ENCODE measurements around the gene LLGL2. TPM values are rescaled to one million over a fixed set of nuclear protein-coding genes. Genes with fewer than 3 reads are reported as not detected.

Gene LLGL2
- total RNA-seq, 4 donors from 2014 or later: 6.1 to 12.3 (median 9.1) TPM

GRCh38 chr17:75524269-75524969 is 1.1 kb upstream of the LLGL2 start:
- peak overlapping the region; percentile 62 to 75 (median 73) for H3K27ac ChIP-seq (replicated peaks in 1 of 4)
- peak overlapping the region; percentile 67 to 75 (median 70) for H3K4me3 ChIP-seq
- WGBS: 55% methylated on average over 10 of the region's 24 CpGs
- TF ChIP-seq POLR2A (IDR thresholded peaks at IDR 0.05; ENCODE audit: low read depth): no peak
- no peak for TF ChIP-seq EP300 (IDR thresholded peaks at IDR 0.05)
- TF ChIP-seq CTCF (IDR thresholded peaks at IDR 0.05): no peak
- TF ChIP-seq POLR2AphosphoS5 (IDR thresholded peaks at IDR 0.05): no peak
- no peaks in the 10 kb centered on the region for H3K9me3 ChIP-seq
- DNase-seq (ENCODE audit: extremely low spot score): no peak
- H3K36me3 ChIP-seq: peaks cover 0 to 35% (median 22%) of the 10 kb centered on the region in 4 donors
- peaks cover 17 to 29% (median 23%) of the 10 kb centered on the region in 4 donors for H3K4me1 ChIP-seq
- intact Hi-C loops (cut with DNase I): no loop called here
- no peaks in the 10 kb centered on the region for H3K27me3 ChIP-seq

- Histone ChIP-seq H3K27me3 (no peaks in the 10 kb centered on the region), H3K4me3 (peak overlapping the region; percentile 67 to 75 (median 70)), H3K4me1 (peaks cover 17 to 29% (median 23%) of the 10 kb centered on the region in 4 donors), H3K36me3 (peaks cover 0 to 19% (median 12%) of the 10 kb centered on the region in 4 donors), H3K27ac (replicated peaks in 1 of 4) (peak overlapping the region in 3 of 4 donors; percentile 62 to 75 (median 66)), H3K9me3 (no peaks in the 10 kb centered on the region)
- 3% methylated on average over 36 of the region's 60 CpGs for WGBS
- DNase-seq (ENCODE audit: extremely low spot score): no peak
- intact Hi-C loops (cut with DNase I): no loop called here
- TF ChIP-seq EP300 (IDR thresholded peaks at IDR 0.05): no peak
- TF ChIP-seq POLR2A (IDR thresholded peaks at IDR 0.05; ENCODE audit: low read depth): no peak
- no peak for TF ChIP-seq CTCF (IDR thresholded peaks at IDR 0.05)
- TF ChIP-seq POLR2AphosphoS5 (IDR thresholded peaks at IDR 0.05): no peak
These were observed 483 bp downstream of the LLGL2 start for GRCh38 chr17:75525806-75526554.

- no peaks in the 10 kb centered on the region for H3K9me3 ChIP-seq
- 68% methylated on average over 10 of the region's 13 CpGs for WGBS
- intact Hi-C loops (cut with DNase I): no loop called here
- no peaks in the 10 kb centered on the region for H3K27me3 ChIP-seq
- peaks cover 0 to 12% (median 6%) of the 10 kb centered on the region in 4 donors for H3K36me3 ChIP-seq
- DNase-seq (ENCODE audit: extremely low spot score): no peak
- TF ChIP-seq EP300 (IDR thresholded peaks at IDR 0.05) (no peak), CTCF (IDR thresholded peaks at IDR 0.05) (no peak), POLR2A (IDR thresholded peaks at IDR 0.05; ENCODE audit: low read depth) (no peak)
- H3K4me3 ChIP-seq: peak overlapping the region in 3 of 4 donors; percentile 70 to 75 (median 71)
- H3K27ac ChIP-seq (replicated peaks in 1 of 4): peak overlapping the region in 1 of 4 donors; percentile 3
- peaks cover 17 to 29% (median 23%) of the 10 kb centered on the region in 4 donors for H3K4me1 ChIP-seq
These were observed 1.2 kb downstream of the LLGL2 start for GRCh38 chr17:75526555-75527270.

GRCh38 chr17:75530837-75531720 is 5.6 kb downstream of the LLGL2 start:
- intact Hi-C loops (cut with DNase I): no loop called here
- Histone ChIP-seq H3K4me1 (peaks cover 5 to 9% (median 6%) of the 10 kb centered on the region in 4 donors), H3K9me3 (no peaks in the 10 kb centered on the region), H3K27me3 (no peaks in the 10 kb centered on the region), H3K36me3 (peaks cover 0 to 8% (median 2%) of the 10 kb centered on the region in 4 donors), H3K27ac (replicated peaks in 1 of 4) (no peak overlapping the region), H3K4me3 (no peak overlapping the region)
- TF ChIP-seq POLR2A (IDR thresholded peaks at IDR 0.05; ENCODE audit: low read depth) (no peak), POLR2AphosphoS5 (IDR thresholded peaks at IDR 0.05) (no peak), EP300 (IDR thresholded peaks at IDR 0.05) (no peak), CTCF (IDR thresholded peaks at IDR 0.05) (no peak)
- DNase-seq (ENCODE audit: extremely low spot score): no peak
- 86% methylated on average over 18 of the region's 19 CpGs for WGBS
